Vein endothelial cell (primary cell): ENCODE results near the gene DDX51. TPM values are rescaled to one million over a fixed set of nuclear protein-coding genes. Genes with fewer than 3 reads are reported as not detected.

ENCODE experiments used
- small RNA-seq: library from RNA; depleted of rRNA; stranded (forward); fragments of <200 nt; gene quantifications from one replicate; pipeline ENCODE3, GENCODE V24; 2012
- total RNA-seq: library from RNA; depleted of rRNA; stranded (reverse); fragments of >200 nt; gene quantifications from 2 replicates; pipeline ENCODE4 v1.2.3, GENCODE V29; 2012

DDX51 gene, protein sequence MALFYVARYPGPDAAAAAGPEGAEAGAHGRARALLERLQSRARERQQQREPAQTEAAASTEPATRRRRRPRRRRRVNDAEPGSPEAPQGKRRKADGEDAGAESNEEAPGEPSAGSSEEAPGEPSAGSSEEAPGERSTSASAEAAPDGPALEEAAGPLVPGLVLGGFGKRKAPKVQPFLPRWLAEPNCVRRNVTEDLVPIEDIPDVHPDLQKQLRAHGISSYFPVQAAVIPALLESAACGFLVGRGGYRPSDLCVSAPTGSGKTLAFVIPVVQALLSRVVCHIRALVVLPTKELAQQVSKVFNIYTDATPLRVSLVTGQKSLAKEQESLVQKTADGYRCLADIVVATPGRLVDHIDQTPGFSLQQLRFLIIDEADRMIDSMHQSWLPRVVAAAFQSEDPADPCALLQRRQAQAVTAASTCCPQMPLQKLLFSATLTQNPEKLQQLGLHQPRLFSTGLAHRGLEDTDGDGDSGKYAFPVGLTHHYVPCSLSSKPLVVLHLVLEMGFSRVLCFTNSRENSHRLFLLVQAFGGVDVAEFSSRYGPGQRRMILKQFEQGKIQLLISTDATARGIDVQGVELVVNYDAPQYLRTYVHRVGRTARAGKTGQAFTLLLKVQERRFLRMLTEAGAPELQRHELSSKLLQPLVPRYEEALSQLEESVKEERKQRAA
- total RNA-seq: 11.1 and 13.9 TPM in 2 replicates

DNA sequence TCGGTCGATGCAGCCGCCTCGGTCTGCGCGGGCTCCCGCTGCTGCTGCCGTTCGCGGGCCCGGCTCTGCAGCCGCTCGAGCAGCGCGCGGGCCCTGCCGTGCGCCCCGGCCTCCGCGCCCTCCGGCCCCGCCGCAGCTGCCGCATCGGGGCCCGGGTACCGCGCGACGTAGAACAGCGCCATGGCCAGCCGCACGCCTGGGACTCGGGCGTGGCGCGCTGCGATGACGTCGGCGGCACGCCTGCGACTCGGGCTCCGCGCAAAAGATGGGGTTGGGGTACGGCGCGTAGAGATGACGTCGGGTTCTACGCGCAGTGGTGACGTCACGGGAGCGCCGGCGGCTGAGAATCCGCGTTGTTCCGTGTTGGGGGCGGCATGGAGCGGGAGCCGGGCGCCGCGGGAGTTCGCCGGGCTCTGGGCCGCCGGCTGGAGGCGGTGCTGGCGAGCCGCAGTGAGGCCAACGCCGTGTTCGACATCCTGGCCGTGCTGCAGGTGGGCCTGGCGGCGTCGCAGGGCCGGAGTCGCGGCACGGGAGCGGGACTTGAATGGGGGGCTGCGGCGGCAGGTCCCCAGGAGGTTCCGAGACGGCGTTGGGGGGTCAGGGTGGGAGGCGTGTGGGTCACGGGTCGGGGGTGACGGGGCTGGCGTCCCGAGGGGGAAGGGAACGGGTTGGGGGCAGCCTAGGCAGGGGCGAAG is at the start of gene DDX51, which contains the start of gene NOC4L:
Gene DDX51 (minus strand): TSS at position 205 of the 695 bp plus-strand sequence. CDS start 23 bp downstream, at position 182.
Gene NOC4L (plus strand): TSS at position 343 of the 695 bp plus-strand sequence. CDS start 32 bp downstream, at position 375.

Small RNA genes within 50 kb of the gene (small RNA-seq; reads per million reads assigned to genes)
- gene AC138466.3: not detected

Other genes starting within 250 kb of the DDX51 start
- gene ULK1, start 249.7 kb downstream of the DDX51 start, total RNA-seq: 9.5 and 11.0 TPM in 2 replicates
- gene PUS1, start 215.0 kb downstream of the DDX51 start, total RNA-seq: 15.7 and 18.0 TPM in 2 replicates
- gene EP400, start 194.4 kb downstream of the DDX51 start, total RNA-seq: 17.4 and 18.6 TPM in 2 replicates
- gene NOC4L, start 138 bp upstream of the DDX51 start, total RNA-seq: 17.6 and 23.5 TPM in 2 replicates
- 0.33 TPM in 1 of 2 replicates, not detected in the other for gene GALNT9, start 185.3 kb upstream of the DDX51 start, total RNA-seq